GM12864 (cell line): ENCODE data around the gene GIT2.

Source experiments
- DNase-seq: peaks from one replicate; pipeline ENCODE4 v3.0.0-alpha.2; 2011; ENCODE audit warnings: low read depth
- H3K4me3 ChIP-seq: 2 replicates; pipeline ENCODE4 v1.5.1; 2011; ENCODE audit warnings: mild to moderate bottlenecking, low read depth, low read length, control low read depth
- CTCF ChIP-seq: IDR thresholded peaks from 2 replicates; pipeline ENCODE4 v1.5.1; 2011; ENCODE audit warnings: low read depth, mild to moderate bottlenecking, moderate library complexity, low read length, control low read depth, inconsistent platforms; ENCODE audit errors: missing control alignments

GIT2 gene

GRCh38 chr12:109952873-109953272, 43.3 kb downstream of the GIT2 start:
- H3K4me3 ChIP-seq, result no peak overlapping the region
- no peak for DNase-seq
- TF ChIP-seq CTCF, result no peak

- TF ChIP-seq CTCF, result no peak
- DNase-seq, result peak; percentile 16
- no peak overlapping the region for H3K4me3 ChIP-seq
Measured at GRCh38 chr12:109952160-109952858, 43.9 kb downstream of the GIT2 start.

GRCh38 chr12:109951751-109952150, 44.4 kb downstream of the GIT2 start:
- TF ChIP-seq CTCF, result no peak
- no peak overlapping the region for H3K4me3 ChIP-seq
- DNase-seq, result no peak

- no peak overlapping the region for H3K4me3 ChIP-seq
- TF ChIP-seq CTCF, result no peak
- DNase-seq, result no peak
Measured at GRCh38 chr12:109951136-109951535, 45.0 kb downstream of the GIT2 start.

GRCh38 chr12:109950625-109951024, 45.5 kb downstream of the GIT2 start:
- no peak for TF ChIP-seq CTCF
- DNase-seq, result no peak
- no peak overlapping the region for H3K4me3 ChIP-seq

GRCh38 chr12:109949089-109949488, 47.1 kb downstream of the GIT2 start:
- H3K4me3 ChIP-seq, result no peak overlapping the region
- no peak for DNase-seq
- TF ChIP-seq CTCF, result no peak

GRCh38 chr12:109948368-109948767, 47.8 kb downstream of the GIT2 start:
- no peak overlapping the region for H3K4me3 ChIP-seq
- TF ChIP-seq CTCF, result no peak
- DNase-seq, result no peak
